Midbrain (tissue), 1 donor: ENCODE data around the gene MAD1L1.

ENCODE experiments used
- DNase-seq: peaks from one replicate; lab custom pipeline; 2025; lab: John Stamatoyannopoulos, UW

Gene MAD1L1

GRCh38 chr7:1798191-1798590 is 434.6 kb downstream of the MAD1L1 start:
- DNase-seq = no peak

GRCh38 chr7:1794888-1795542 is 437.7 kb downstream of the MAD1L1 start:
- DNase-seq = no peak

- no peak for DNase-seq
Observed at GRCh38 chr7:1787681-1788235, 445.0 kb downstream of the MAD1L1 start.

- DNase-seq = no peak
Observed at GRCh38 chr7:1787241-1787640, 445.5 kb downstream of the MAD1L1 start.

GRCh38 chr7:1785839-1786238 is 446.9 kb downstream of the MAD1L1 start:
- no peak for DNase-seq

- DNase-seq = no peak
Observed at GRCh38 chr7:1781369-1781768, 451.4 kb downstream of the MAD1L1 start.

GRCh38 chr7:1779445-1779844 is 453.3 kb downstream of the MAD1L1 start:
- DNase-seq = no peak

GRCh38 chr7:1777122-1777521 is 455.6 kb downstream of the MAD1L1 start:
- DNase-seq = no peak

GRCh38 chr7:1775389-1775788 is 457.4 kb downstream of the MAD1L1 start:
- DNase-seq = no peak

GRCh38 chr7:1770331-1770730 is 462.4 kb downstream of the MAD1L1 start:
- DNase-seq = no peak

- DNase-seq = no peak
Observed at GRCh38 chr7:1769286-1770200, 463.2 kb downstream of the MAD1L1 start.

- no peak for DNase-seq
Observed at GRCh38 chr7:1768832-1769231, 463.9 kb downstream of the MAD1L1 start.

GRCh38 chr7:1767524-1767923 is 465.2 kb downstream of the MAD1L1 start:
- DNase-seq = no peak
